A549 (cell line): ENCODE data around the gene ZBTB37. TPM values are rescaled to one million over a fixed set of nuclear protein-coding genes. Genes with fewer than 3 reads are reported as not detected.

Experiments
- ATAC-seq, 2 experiments: fragments of 200-7000 bp in 1 of 2; fragments of >200 bp in 1 of 2; cut with Nextera tagmentation in 1 of 2; cut with Tn5 transposase in 1 of 2; 3 replicates each; pipeline versions ENCODE4 v1.8.0 to v1.9.1; 2018 to 2020; ENCODE audit warnings: mild to moderate bottlenecking in 1 of 2, moderate library complexity in 1 of 2
- CTCF ChIA-PET: fragments of 300-600 bp; sonication (Branson Sonifier 250); formaldehyde crosslinking; extraction: SDS; loops from one replicate; lab custom pipeline; 2021; ENCODE audit warnings: antibody characterized with exemption, inconsistent platforms; lab: Yijun Ruan, JAX
- POLR2A ChIA-PET: fragments of 350-600 bp; formaldehyde crosslinking; extraction: SDS; loops from one replicate; lab custom pipeline; 2021; ENCODE audit warnings: antibody characterized with exemption, inconsistent platforms; lab: Yijun Ruan, JAX
- DNase-seq, 2 experiments: peaks; one replicate each; pipeline versions ENCODE4 v3.0.0 to v3.0.0-alpha.2; 2011 to 2016; ENCODE audit warnings: low read depth in 1 of 2, low spot score in 1 of 2
- FAIRE-seq: peaks from 2 replicates; lab custom pipeline; 2011; peaks lifted over from hg19 to GRCh38; lab: Jason Lieb, UNC
- H3K27ac ChIP-seq, 2 experiments: fragments of >200 bp; sonication (Bioruptor Twin); formaldehyde crosslinking; 3 replicates each; pipeline ENCODE4 v1.5.1; 2016 to 2017
- H3K4me1 ChIP-seq: fragments of >200 bp; sonication (Bioruptor Twin); formaldehyde crosslinking; 3 replicates; pipeline ENCODE4 v1.6.1; 2016
- H3K4me2 ChIP-seq: fragments of >200 bp; sonication (Bioruptor Twin); formaldehyde crosslinking; 3 replicates; pipeline ENCODE4 v1.6.1; 2016
- H3K4me3 ChIP-seq: fragments of >200 bp; sonication (Bioruptor Twin); formaldehyde crosslinking; 3 replicates; pipeline ENCODE4 v1.5.1; 2016
- H3K9me3 ChIP-seq: fragments of >200 bp; sonication (Bioruptor Twin); formaldehyde crosslinking; 3 replicates; pipeline ENCODE4 v1.6.1; 2016
- ATOH8 ChIP-seq: fragments of 250-450 bp; sonication (Bioruptor Pico); IDR thresholded peaks from 2 replicates; pipeline ENCODE4 v1.5.0; 2020; ENCODE audit warnings: low read depth, mild to moderate bottlenecking, moderate library complexity
- CBX2 ChIP-seq: fragments of 200-600 bp; sonication (generic); IDR thresholded peaks from 2 replicates; pipeline ENCODE4 v1.6.1; 2016; ENCODE audit warnings: low read depth, mild to moderate bottlenecking, borderline replicate concordance
- CEBPB ChIP-seq, 2 experiments: fragments of >200 bp in 1 of 2; sonication (Bioruptor Twin) in 1 of 2; formaldehyde crosslinking in 1 of 2; IDR thresholded peaks; 2 replicates each; pipeline ENCODE4 v1.6.1; 2012 to 2016
- E2F6 ChIP-seq: IDR thresholded peaks from 2 replicates; pipeline ENCODE4 v1.6.1; 2012; ENCODE audit warnings: low read depth, borderline replicate concordance
- EHF ChIP-seq: fragments of 250-450 bp; sonication (Bioruptor Pico); IDR thresholded peaks from 2 replicates; pipeline ENCODE4 v1.5.0; 2020; ENCODE audit warnings: mild to moderate bottlenecking
- ELK1 ChIP-seq: fragments of 150-350 bp; IDR thresholded peaks from 2 replicates; pipeline ENCODE4 v1.6.1; 2014; ENCODE audit warnings: low read depth, mild to moderate bottlenecking, low read length
- FOSL2 ChIP-seq, 2 experiments: fragments of 450-650 bp in 1 of 2; fragments of >200 bp in 1 of 2; sonication (Bioruptor Twin) in 1 of 2; formaldehyde crosslinking; IDR thresholded peaks; 2 replicates each; pipeline versions ENCODE4 v1.5.0 to v1.6.1; 2016 to 2020; ENCODE audit warnings: mild to moderate bottlenecking in 1 of 2, moderate library complexity in 1 of 2
- HDAC2 ChIP-seq: fragments of 200-600 bp; sonication (generic); IDR thresholded peaks from 2 replicates; pipeline ENCODE4 v1.6.1; 2016
- HES2 ChIP-seq: fragments of >200 bp; sonication (Bioruptor Twin); formaldehyde crosslinking; IDR thresholded peaks from 2 replicates; pipeline ENCODE4 v1.6.1; 2016
- HMGXB4 ChIP-seq: fragments of 250-450 bp; sonication (Bioruptor Pico); IDR thresholded peaks from 2 replicates; pipeline ENCODE4 v1.5.0; 2021; ENCODE audit warnings: mild to moderate bottlenecking, moderate library complexity, borderline replicate concordance
- HOXA7 ChIP-seq: fragments of 250-450 bp; sonication (Bioruptor Pico); IDR thresholded peaks from 2 replicates; pipeline ENCODE4 v1.5.0; 2020; ENCODE audit warnings: mild to moderate bottlenecking, moderate library complexity
- HOXB5 ChIP-seq: fragments of 250-450 bp; sonication (Bioruptor Pico); IDR thresholded peaks from 2 replicates; pipeline ENCODE4 v1.5.0; 2020; ENCODE audit warnings: mild to moderate bottlenecking, moderate library complexity
- MAFK ChIP-seq: fragments of 450-650 bp; IDR thresholded peaks from 2 replicates; pipeline ENCODE4 v1.6.1; 2014; ENCODE audit not compliant: partially characterized antibody
- MAZ ChIP-seq: fragments of 150-350 bp; IDR thresholded peaks from 2 replicates; pipeline ENCODE4 v1.6.1; 2014; ENCODE audit warnings: antibody characterized with exemption, low read depth, low read length, borderline replicate concordance
- MYC ChIP-seq: IDR thresholded peaks from 2 replicates; pipeline ENCODE4 v1.6.1; 2012; ENCODE audit warnings: mild to moderate bottlenecking, inconsistent platforms, low read length, improper control_type of control experiment, borderline replicate concordance
- NPAS2 ChIP-seq: fragments of 250-450 bp; sonication (Bioruptor Pico); IDR thresholded peaks from 2 replicates; pipeline ENCODE4 v1.8.0; 2022; ENCODE audit warnings: mild to moderate bottlenecking, moderate library complexity, borderline replicate concordance
- RARB ChIP-seq: fragments of 250-450 bp; sonication (Bioruptor Pico); IDR thresholded peaks from 2 replicates; pipeline ENCODE4 v1.8.0; 2021; ENCODE audit warnings: mild to moderate bottlenecking, moderate library complexity
- RCOR1 ChIP-seq: fragments of 150-350 bp; IDR thresholded peaks from 2 replicates; pipeline ENCODE4 v1.6.1; 2014; ENCODE audit warnings: antibody characterized with exemption, low read length, low read depth
- REST ChIP-seq: fragments of 200-600 bp; sonication (generic); IDR thresholded peaks from 2 replicates; pipeline ENCODE4 v1.6.1; 2016; ENCODE audit warnings: antibody characterized with exemption, mild to moderate bottlenecking, moderate library complexity
- SMC3 ChIP-seq: fragments of >200 bp; sonication (Bioruptor Twin); formaldehyde crosslinking; IDR thresholded peaks from 3 replicates; pipeline ENCODE4 v1.6.1; 2018; ENCODE audit warnings: inconsistent platforms
- SREBF2 ChIP-seq: fragments of 450-650 bp; IDR thresholded peaks from 2 replicates; pipeline ENCODE4 v1.6.1; 2014; ENCODE audit warnings: mild to moderate bottlenecking, moderate library complexity
- TFCP2L1 ChIP-seq: fragments of 250-450 bp; sonication (Bioruptor Pico); IDR thresholded peaks from 2 replicates; pipeline ENCODE4 v1.5.0; 2021; ENCODE audit warnings: mild to moderate bottlenecking
- USF2 ChIP-seq: fragments of 450-650 bp; IDR thresholded peaks from 2 replicates; pipeline ENCODE4 v1.6.1; 2014; ENCODE audit warnings: antibody characterized with exemption
- ZNF302 ChIP-seq: fragments of 250-450 bp; sonication (Bioruptor Pico); IDR thresholded peaks from 2 replicates; pipeline ENCODE4 v1.9.0; 2021; ENCODE audit warnings: inconsistent platforms, mild to moderate bottlenecking, moderate library complexity
- WGBS: methylation state at CpG from one replicate; pipeline ENCODE4 v1.1.6; 2017; ENCODE audit errors: missing lambda C conversion rate; 5-methylcytosine and 5-hydroxymethylcytosine counted together
- polyA plus RNA-seq, 4 experiments: library from polyadenylated mRNA; depleted of rRNA in 3 of 4; stranded (reverse); fragments of >200 nt; fragmentation: RNase III in 1 of 4; extraction: RNeasy Plus Mini Kit Qiagen cat#74134 plus additional on column Dnase treatment in 1 of 4; gene quantifications; 2 replicates in 3 of 4; 3 replicates in 1 of 4; pipeline ENCODE4 v1.2.3, GENCODE V29; 2011 to 2017

ZBTB37 gene
- polyA plus RNA-seq, 2 of the 4 experiments (the other 2 are of a cell fraction): 1.0 to 3.0 TPM

- FAIRE-seq (no peak), DNase-seq (no peak), ATAC-seq (no peak)
- TF ChIP-seq MAFK: no peak
- no peak for TF ChIP-seq USF2
- TF ChIP-seq EHF (CRISPR knock-in tag): no peak
- TF ChIP-seq E2F6: no peak
- no peak for TF ChIP-seq TFCP2L1 (CRISPR knock-in tag)
- TF ChIP-seq CBX2: no peak
- no peak for TF ChIP-seq ELK1
- no peak for TF ChIP-seq REST
- TF ChIP-seq HOXB5 (CRISPR knock-in tag): no peak
- TF ChIP-seq ATOH8: no peak
- TF ChIP-seq MYC: no peak
- TF ChIP-seq HOXA7 (CRISPR knock-in tag): no peak
- TF ChIP-seq HDAC2: no peak
- TF ChIP-seq HMGXB4: no peak
- TF ChIP-seq ZNF302 (CRISPR knock-in tag): no peak
- CTCF ChIA-PET: interaction anchor here (1.1 kb wide), 1 partner anchor 48 kb away, joined by 3 read pairs; the partner anchor contains the start of gene ZBTB37
- Histone ChIP-seq H3K9me3 (no peaks in the 10 kb centered on the region), H3K4me1 (no peaks in the 10 kb centered on the region), H3K4me3 (no peak overlapping the region), H3K27ac (no peak overlapping the region), H3K4me2 (no peak overlapping the region)
- POLR2A ChIA-PET: interaction anchor here (1.4 kb wide), 1 partner anchor 48 kb away, joined by 3 read pairs; the partner anchor contains the start of gene ZBTB37
- WGBS: 63% methylated on average over 4 of the region's 4 CpGs
Observed at GRCh38 chr1:173916667-173917066, 48.5 kb downstream of the ZBTB37 start.

- DNase-seq (no peak), FAIRE-seq (no peak), ATAC-seq (no peak)
- H3K4me3 ChIP-seq: no peak within 1 kb of the TSS
- no peaks in the 10 kb centered on the region for H3K4me1 ChIP-seq
- H3K27ac ChIP-seq: no peak within 1 kb of the TSS
- no peak within 1 kb of the TSS for H3K4me2 ChIP-seq
- CTCF ChIA-PET: no interaction called here
- POLR2A ChIA-PET: interaction anchor here (1.4 kb wide), 1 partner anchor 49 kb away, joined by 3 read pairs; the partner anchor contains the start of gene ZBTB37
- 86% methylated on average over 3 of the region's 3 CpGs for WGBS
- no peaks in the 10 kb centered on the region for H3K9me3 ChIP-seq
- TF ChIP-seq RARB (CRISPR knock-in tag) (no peak), NPAS2 (CRISPR knock-in tag) (no peak), HES2 (no peak), SMC3 (no peak), REST (no peak), CEBPB (IDR thresholded peaks at IDR 0.05) (no peak), FOSL2 (IDR thresholded peaks at IDR 0.05) (no peak), FOSL2 (CRISPR knock-in tag; IDR thresholded peaks at IDR 0.05) (no peak), SREBF2 (no peak), MAZ (no peak), HOXB5 (CRISPR knock-in tag) (no peak), RCOR1 (no peak)
Observed at GRCh38 chr1:173917149-173917548, 49.0 kb downstream of the ZBTB37 start, which contains the start of gene SERPINC1. Gene SERPINC1, minus strand, starts transcription at chr1:173917327. Its CDS starts 68 bp downstream, at chr1:173917259.
